Stimulated activated CD8-positive, alpha-beta memory T cell treated with anti-CD3 and anti-CD28 coated beads, Interleukin-4, amount 100 ng/mL, for 24 hours (primary cell): ENCODE results near the gene ACTRT2.

ENCODE experiments used
- DNase-seq: peaks from one replicate; pipeline ENCODE4 v3.0.0-alpha.2; 2020; ENCODE audit warnings: low read depth

The ACTRT2 gene

GRCh38 chr1:3055051-3055450 is 33.8 kb downstream of the ACTRT2 start:
- DNase-seq, result no peak

- no peak for DNase-seq
Measured at GRCh38 chr1:3056641-3057040, 35.4 kb downstream of the ACTRT2 start.

GRCh38 chr1:3058263-3059030 is 37.2 kb downstream of the ACTRT2 start:
- DNase-seq, result no peak

GRCh38 chr1:3060127-3060526 is 38.9 kb downstream of the ACTRT2 start:
- DNase-seq, result no peak

GRCh38 chr1:3060601-3061551 is 39.6 kb downstream of the ACTRT2 start:
- DNase-seq, result no peak

GRCh38 chr1:3061566-3061965 is 40.3 kb downstream of the ACTRT2 start:
- DNase-seq, result no peak

GRCh38 chr1:3061981-3062615 is 40.8 kb downstream of the ACTRT2 start:
- no peak for DNase-seq

- no peak for DNase-seq
Measured at GRCh38 chr1:3062616-3063378, 41.5 kb downstream of the ACTRT2 start.

GRCh38 chr1:3063379-3064295 is 42.4 kb downstream of the ACTRT2 start:
- DNase-seq, result no peak

- no peak for DNase-seq
Measured at GRCh38 chr1:3064296-3064850, 43.1 kb downstream of the ACTRT2 start.

GRCh38 chr1:3064901-3065300 is 43.6 kb downstream of the ACTRT2 start:
- DNase-seq, result no peak

GRCh38 chr1:3065396-3065795 is 44.1 kb downstream of the ACTRT2 start:
- DNase-seq, result no peak

- DNase-seq, result no peak
Measured at GRCh38 chr1:3065797-3066196, 44.5 kb downstream of the ACTRT2 start.

GRCh38 chr1:3066250-3066711 is 45.0 kb downstream of the ACTRT2 start:
- no peak for DNase-seq

- no peak for DNase-seq
Measured at GRCh38 chr1:3066826-3067225, 45.6 kb downstream of the ACTRT2 start.

GRCh38 chr1:3067301-3067670 is 46.0 kb downstream of the ACTRT2 start:
- DNase-seq, result no peak

GRCh38 chr1:3067671-3068563 is 46.6 kb downstream of the ACTRT2 start:
- no peak for DNase-seq

GRCh38 chr1:3068564-3069431 is 47.5 kb downstream of the ACTRT2 start, which contains the start of gene PRDM16:
PRDM16 (plus strand) TSS chr1:3069203; CDS start chr1:3069260, 57 bp downstream.
- DNase-seq, result peak; percentile 2
